RPMI8226 (cell line): Measurements from ENCODE around the gene NMUR2.

Source experiments
- DNase-seq: peaks from one replicate; pipeline ENCODE4 v3.0.0-alpha.2; 2015

The NMUR2 gene, protein sequence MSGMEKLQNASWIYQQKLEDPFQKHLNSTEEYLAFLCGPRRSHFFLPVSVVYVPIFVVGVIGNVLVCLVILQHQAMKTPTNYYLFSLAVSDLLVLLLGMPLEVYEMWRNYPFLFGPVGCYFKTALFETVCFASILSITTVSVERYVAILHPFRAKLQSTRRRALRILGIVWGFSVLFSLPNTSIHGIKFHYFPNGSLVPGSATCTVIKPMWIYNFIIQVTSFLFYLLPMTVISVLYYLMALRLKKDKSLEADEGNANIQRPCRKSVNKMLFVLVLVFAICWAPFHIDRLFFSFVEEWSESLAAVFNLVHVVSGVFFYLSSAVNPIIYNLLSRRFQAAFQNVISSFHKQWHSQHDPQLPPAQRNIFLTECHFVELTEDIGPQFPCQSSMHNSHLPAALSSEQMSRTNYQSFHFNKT

DNA sequence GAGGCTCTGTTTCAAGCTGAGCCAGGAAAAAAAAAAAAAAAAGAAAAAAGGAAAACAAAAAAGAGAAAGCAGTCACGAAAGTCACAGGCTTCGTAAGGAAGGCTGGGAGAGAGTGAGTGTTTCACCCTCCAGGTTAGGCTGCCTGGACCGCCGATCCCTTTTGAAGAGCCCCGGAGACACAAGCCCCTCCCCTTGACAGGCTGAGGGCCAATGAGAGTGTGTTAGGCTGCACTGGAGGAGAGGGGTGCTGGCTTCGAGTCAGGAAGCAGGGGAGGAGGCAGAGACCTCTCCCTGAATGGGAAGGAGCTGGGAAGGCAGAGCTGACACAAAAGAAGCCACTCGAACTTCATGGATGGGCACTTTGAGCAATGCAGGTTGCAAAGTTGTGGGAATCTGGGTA lies at the start of gene NMUR2:
TSS of gene NMUR2 (minus strand) at position 135 of the 400 bp plus-strand sequence. CDS start 166 bp downstream, outside the sequence.
- no peak for DNase-seq

DNA sequence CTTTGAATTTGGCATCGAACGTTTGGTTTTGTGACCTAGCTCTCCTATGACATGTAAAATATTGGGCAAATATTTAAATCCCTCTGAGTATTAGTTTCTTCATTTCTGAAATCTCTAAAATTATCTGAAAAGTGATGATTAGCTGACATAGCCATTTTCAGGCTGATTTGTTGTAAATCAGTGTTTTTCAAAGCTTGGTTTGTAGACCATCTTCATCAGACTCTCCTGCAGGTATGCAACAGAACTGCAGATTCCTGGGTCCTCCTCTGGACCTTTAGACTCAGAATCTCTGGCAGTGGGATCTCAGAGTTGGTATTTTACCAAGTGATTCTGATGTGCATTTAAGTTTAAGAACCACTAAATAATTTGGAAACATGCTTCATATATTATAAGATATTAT lies 38.9 kb upstream of the NMUR2 start:
- DNase-seq, result no peak

DNA sequence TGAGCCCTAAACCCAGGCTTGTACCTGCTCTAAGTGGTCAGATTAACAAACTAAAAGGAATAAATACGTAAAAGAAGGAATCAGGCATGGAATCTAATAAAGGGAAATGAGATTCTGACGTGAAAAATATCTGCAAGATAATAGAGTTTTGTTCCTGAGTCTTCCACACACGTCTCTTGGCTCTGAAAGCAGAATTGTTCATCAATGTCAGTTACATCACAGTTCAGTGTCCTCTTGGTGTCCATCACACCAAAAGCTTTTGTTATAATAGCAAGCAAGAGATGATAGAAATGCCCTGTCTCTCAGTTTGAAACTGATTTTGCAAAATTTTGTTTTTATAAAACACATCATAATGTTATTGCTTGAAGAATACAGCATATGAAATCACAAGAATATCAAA lies 34.7 kb upstream of the NMUR2 start:
- DNase-seq, result no peak

DNA sequence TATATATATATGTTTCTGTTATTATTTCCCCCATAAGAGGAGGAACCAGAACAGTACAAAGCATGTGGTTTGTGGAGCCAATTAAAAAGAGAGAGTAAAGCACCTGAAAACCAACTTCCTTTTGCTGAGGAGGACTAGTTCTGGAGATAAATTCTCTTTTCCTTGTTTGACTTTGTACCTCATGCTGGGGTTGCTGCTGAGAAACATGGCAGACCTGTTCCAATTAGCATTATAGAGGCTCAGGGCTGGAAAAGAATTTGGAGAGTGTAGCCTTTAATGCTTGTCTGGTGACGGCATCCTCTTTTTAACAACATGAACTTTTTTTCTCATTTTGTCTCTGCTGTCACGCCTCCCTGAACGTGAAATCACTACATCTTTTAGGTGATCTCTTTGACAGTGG lies 32.8 kb upstream of the NMUR2 start:
- DNase-seq, result no peak

DNA sequence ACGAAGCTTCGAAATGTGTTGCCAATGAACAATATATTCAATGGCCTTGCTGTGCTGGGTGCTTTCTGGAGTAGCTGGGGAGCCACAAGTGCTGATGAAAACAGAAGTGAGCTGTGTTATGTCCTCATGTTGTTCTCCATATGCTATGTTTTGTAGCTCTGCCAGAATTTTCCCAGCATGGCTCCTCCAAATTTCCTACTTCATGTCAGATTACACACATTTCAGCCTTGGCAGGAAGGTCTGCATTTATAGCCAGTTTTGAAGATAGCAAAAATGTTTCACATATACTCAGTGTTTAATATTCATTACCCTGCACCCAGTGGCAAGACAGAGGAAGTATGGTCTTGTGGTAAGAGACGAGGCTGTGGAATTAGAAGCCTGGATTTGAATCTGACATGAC lies 22.6 kb upstream of the NMUR2 start:
- no peak for DNase-seq

DNA sequence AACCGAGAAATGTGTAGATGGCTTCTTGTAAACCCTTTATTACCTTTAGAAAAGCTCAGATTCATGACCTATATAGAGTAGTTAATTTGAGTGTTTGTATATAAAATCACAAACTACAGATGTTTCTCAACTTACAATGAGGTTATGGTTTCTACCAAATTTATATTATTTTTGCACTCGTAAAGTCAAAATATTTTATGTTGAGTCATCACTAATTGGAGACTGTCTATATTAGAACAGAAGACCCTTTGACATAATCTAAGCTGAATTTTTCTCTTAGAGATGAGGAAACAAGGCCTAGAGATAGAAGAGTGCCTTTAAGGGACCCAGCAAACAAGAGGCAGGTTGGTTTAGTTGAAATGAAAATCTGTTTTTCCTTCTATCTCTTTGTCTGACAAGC lies 20.0 kb upstream of the NMUR2 start:
- DNase-seq, result no peak

DNA sequence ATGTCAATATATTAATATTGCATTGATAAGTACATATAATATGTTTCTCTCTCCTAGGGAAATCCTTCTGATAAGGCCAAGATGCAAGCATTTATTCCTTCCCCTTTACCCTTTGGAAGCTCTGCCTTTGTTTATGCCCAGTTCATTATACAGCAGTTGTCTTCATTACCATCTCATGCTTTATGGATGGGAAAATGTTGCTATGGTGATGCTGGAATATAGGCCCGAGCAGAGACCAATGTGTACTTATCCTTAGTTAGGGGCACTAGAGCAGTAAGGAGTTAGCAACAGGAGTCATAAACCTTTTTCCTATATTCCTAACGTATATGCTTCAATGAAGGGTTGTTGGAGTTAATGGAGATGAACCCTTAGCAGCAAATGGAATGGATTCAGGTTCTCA lies 19.4 kb upstream of the NMUR2 start:
- DNase-seq, result no peak

DNA sequence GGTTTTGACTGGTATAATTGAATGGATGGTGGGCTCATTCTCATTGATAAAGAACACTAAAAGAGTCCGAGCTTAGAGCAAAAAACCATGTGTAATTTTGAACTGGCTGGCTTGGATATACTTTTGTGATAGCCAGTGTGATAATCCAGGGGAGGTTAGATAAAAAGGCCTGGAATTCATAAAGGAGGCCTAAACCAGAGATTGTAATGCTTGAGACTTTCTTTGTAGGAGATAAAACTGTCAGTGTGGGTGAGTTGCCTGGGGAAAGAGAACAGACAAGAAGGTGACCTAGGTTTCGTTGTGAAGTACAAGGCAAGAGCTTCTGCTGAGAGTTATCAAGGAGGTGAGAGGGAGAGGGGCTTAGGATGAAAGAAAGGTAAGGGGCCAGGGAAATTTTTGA lies 17.0 kb upstream of the NMUR2 start:
- DNase-seq, result no peak

DNA sequence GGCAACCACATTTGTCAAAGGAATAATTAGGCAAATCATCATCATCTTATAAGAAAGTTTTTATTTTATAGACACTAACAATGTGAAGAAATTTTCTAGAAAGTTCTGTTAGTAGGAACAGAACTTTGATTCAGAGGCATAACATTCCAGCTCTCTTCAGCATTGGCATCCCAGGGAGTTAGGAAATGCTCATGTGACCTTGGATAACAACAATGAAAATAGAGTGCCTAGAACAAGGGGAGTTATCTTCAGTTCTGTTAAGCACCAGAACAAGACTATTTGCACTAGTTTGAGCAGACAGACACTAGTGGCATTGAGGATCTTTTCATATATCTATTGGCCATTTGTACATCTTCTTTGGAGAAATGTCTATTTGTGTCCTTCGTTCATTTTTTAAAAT lies 7.0 kb upstream of the NMUR2 start:
- DNase-seq, result no peak

DNA sequence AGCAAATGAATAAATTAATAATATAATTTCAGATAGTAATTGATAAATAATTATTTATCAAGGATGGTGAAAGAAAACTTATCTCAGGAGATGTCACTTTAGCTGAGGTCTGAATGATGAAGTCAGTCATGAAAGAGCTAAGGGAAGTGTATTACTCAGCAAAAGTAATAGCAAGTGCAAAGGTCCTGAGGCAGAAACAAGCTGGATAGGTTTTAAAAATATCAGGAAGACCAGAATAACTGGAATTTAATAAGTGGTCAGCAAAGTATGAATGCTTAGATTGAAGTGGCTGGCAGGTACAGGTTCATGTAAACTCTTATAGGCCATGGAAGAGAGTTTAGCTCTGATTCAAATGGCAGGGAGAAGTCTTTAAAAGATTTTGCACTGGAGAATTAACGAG lies 1.0 kb upstream of the NMUR2 start:
- DNase-seq, result no peak

DNA sequence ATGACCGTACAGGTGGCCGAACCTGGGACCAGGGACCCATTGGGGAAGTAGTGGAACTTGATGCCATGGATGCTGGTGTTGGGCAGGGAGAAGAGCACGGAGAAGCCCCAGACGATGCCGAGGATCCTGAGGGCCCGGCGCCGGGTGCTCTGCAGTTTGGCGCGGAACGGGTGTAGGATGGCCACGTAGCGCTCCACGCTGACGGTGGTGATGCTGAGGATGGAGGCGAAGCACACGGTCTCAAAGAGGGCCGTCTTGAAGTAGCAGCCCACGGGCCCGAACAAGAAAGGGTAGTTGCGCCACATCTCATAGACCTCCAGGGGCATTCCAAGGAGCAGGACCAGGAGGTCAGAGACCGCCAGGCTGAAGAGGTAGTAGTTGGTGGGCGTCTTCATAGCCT lies 585 bp downstream of the NMUR2 start:
- no peak for DNase-seq

DNA sequence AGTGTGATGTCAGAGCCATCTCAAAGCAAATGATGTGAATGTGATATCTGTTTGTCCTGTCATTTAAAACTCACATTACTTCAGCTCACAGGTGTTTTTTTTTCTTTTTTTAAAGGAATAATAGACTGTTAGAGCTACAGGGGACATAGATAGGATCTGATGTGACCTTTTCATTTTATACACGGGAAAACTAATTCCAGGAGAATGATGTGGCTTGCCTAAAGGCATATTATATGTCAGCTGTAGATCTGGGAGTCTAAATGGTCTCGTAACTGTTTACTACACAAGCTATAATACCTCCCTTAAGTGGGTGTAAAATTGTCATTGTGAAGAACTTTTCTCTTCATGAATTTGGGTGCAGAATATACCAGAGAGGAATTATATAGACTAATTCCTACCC lies 2.0 kb downstream of the NMUR2 start:
- no peak for DNase-seq

DNA sequence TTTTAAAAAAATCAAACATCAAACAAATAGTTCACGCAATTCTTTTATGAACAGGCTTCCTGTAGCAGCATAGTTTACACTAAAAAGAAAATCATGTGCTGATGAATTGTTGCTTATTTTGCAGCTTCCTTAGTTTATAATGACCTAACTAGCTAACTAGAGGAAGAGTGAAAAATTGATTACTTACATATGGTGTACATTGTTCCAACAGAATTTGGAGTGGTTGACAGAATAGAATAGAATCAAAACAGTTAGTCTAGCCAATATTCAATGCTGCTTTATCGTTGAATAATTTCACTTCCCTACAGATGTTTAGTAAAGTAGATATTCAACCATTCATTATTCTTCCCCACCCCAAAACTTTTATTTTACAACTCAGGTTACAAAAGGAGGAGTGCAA lies 4.2 kb downstream of the NMUR2 start:
- DNase-seq, result no peak

DNA sequence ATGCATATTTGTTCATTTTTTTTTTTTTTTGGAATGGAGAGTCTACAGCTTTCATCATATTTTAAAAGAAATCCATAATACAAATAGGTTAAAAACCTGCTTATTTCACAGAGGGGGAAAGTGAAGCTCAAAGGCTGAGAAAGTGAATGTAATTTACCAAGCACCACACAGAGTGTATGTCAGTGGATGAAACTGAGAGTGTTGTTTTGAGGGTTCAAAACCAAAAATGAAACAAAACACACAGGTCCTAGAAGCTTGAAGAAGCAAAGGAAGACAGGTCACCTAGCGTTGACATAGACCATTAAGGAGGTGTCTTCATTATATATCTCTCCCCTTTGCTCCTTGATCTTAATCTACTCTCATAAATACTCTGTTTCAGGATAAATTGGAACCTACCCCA lies 7.5 kb downstream of the NMUR2 start:
- no peak for DNase-seq

DNA sequence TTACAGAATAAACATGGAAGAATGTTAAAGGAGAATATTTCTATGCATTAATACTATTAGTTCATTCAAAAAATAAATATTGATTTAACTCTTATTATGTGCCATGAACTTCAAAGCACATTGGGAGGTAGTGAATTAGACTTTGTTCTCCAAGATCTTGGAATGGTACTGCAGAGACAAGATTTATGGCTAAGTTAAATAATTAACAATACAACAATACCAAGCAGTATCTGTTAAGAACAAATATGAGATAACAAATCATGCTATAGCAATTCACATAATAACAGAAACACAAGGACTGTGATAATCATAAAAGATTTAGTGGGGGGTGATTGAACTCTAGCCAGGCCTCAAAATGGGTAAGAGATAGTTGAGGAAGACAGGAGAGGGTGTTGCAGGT lies 11.6 kb downstream of the NMUR2 start:
- no peak for DNase-seq

DNA sequence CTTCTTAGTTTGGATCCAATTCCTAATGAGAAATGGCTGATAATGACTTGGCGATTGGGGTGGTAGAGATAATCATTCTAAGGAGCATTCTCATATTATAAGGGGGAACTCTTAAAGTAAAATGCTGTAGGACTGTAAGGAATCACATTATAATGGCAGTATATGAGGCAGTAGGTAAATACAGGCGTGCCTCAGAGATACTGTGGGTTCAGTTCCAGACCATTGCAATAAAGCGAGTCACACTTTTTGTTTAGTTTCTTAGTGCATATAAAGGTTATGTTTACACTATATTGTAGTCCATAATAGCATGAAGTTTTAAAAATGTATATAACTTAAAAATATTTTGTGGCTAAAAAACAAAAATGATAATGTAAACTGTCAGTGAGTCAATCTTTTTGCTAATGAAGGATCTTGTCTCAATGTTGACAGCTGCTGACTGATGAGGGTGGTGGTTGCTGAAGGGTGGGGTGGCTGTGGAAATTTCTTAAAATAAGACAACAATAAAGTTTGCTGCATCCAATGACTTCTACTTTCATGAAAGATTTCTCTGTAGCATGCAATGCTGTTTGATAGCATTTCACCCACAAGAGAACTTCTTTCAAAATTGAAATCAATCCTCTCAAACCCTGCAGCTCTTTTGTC lies 15.8 kb downstream of the NMUR2 start:
- no peak for DNase-seq

DNA sequence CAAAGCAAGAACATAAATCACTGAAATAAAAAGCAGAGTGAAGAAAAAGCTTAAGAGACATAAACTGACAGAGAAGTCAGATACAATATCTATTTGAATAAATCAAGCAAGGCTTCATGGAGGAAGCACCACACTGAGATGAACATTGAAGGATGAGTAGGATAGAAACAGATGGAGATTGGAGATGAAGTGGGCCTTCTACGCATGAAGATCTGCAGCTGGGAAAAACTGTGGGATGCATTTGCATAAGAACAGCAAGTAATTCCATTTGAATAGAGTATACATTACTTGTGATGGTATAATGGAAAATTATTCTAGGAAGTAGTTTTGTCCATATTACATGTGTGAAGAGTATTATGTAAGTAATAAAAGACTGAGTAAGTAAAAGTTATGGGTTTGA lies 16.5 kb downstream of the NMUR2 start:
- no peak for DNase-seq

DNA sequence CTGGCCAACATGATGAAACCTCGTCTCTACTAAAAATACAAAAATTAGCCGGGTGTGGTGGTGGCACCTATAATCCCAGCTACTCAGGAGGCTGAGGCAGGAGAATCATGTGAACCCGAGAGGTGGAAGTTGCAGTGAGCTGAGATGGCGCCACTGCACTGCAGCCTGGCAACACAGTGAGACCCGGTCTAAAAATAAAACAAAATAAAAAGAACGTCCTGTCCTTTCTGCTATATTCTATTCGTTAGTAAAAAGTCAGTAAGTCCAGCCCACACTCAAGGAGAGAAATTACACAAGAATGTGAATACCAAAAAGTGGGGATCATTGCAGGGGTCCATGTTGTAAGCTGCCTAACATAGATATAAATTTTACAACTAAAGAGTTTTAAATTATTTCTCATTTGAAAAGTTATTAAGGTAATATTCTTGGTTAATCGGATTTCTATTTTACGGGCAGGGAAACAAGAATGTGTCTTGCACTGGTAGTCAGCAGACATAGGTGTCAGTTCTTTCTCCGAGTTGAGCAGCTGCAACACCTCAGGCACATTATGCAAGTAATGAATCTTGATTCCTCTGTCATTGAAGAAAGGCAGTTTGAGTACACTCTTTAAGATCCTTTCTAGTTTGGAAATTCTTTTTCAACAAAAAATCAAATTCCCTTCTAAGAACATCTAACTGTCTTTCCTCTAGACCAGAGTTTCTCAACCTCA lies 24.5 kb downstream of the NMUR2 start:
- no peak for DNase-seq

DNA sequence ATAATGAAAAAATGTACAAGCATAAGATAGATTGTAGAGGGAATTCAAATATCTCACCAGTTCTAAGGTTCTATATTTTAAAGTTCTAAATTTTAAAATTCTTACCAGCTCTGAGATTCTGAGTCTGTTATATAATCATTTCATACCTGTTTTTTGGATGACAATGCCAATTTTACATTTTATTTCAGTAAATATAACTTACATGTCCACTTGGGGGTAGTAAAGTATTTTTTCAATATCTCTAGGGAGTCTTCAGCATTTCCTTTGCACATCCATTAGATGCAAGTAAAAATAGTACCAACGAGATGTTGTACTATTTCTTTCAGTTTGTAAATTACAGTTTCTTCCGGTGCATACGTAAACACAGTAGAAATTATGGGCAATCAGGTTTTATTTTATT lies 25.7 kb downstream of the NMUR2 start:
- no peak for DNase-seq

DNA sequence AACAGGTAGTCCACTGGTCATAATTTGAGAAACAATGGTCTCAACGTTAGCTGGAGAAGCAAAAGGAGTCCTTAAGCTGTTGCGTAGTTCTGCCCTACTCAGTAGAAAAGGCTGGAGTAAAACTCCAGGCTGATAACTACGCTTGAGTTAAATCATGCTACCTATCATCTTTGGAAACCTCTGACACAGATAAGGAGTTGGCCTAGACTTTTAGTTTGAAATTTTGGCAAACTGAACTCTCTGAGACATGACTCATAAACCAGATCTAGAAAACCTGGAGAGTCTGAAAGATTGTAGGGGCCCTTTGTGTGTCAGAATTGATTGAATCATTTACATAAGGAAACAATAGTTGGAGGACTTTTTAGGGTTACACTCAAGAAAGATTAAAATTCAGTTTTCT lies 26.3 kb downstream of the NMUR2 start:
- no peak for DNase-seq

DNA sequence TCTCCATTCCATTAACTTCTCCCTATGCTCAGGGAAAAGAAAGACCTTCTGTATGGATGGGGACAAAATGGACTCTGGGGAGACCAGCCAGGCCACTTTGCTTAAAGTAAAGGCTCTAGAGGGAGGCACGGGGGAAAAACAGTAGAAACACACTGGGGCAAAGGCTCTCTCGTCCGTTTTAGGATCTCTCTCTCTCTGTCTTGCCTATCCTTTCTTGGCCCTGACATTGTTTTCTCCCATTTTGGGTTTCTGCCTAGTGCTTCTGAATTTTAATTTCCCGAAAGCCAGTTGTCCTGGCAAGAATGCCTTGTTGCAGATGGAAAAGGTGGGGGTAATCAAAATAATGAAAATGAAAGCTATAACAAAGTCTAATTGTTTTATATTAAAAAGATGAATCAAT lies 28.2 kb downstream of the NMUR2 start:
- DNase-seq, result no peak

DNA sequence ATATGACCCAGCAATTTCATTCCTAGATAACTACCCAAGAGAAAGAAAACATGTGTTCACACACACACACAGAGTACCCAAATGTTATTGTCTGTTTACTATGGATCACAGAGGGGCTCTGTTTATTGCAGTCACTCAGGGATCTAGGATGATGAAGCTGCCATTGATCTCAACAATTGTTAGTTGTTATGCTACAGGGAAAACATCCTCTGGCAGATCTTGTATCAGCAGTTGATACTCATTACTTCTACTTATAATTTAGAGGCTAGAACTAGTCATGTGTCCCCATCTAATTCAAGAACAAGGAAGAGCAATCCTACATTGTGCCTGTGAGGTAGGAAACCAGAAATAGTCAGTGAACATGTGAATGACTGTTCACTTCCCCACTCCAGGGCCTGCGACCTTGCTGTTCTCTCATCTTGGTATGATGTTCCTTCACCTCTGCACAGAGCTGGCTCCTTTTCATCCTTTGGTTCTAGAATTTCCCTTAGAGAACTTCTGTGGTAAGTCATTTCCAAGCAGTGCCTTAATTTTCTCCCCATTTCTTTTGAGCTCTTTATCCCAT lies 30.3 kb downstream of the NMUR2 start:
- DNase-seq, result no peak

DNA sequence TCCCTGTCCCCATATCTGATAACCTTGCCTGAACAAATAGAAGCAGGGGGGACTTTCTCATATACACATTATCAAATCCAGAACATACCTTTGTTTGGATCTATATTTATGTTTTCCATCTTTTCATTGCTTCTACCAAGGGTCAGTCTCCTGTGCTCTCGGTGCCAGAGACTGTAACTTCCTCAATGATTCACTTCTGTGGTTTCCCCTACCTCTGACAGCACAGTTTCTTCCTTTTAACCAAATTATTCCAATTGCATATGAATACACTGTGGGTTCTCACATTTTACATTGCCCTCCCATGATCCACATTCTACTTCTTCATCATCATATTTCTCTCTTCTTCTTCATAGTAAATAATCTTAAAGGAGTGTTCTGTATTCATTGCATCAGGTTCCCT lies 32.2 kb downstream of the NMUR2 start:
- no peak for DNase-seq

DNA sequence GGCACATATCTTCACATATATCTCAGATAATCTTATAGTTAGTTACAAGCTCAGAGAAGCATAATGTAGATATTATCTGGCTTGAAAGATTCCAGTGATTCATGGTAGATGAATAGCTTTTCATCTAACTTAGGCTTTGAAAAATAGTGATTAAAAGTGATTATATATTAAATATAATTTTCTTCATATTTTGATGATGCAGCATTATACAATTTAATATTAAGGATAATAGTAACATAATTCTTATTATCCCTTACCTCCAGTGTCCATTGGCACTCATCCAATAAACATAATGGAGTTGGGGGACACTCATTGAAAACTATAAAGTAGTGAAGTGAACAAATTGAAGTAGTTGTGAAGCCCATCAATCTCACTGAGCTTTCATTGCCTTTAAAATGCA lies 35.8 kb downstream of the NMUR2 start:
- DNase-seq, result no peak
